Effector memory CD4-positive, alpha-beta T cell (primary cell): ENCODE results near the gene ZNF423.
"Not testable (repeated sequence)": the region's sequence is repeated elsewhere in the genome, so short reads cannot be mapped to it uniquely, and the experiment has no call there.

Experiments
- DNase-seq, 3 donors: peaks; one replicate each; pipeline ENCODE4 v3.0.0-alpha.2; 2020
- H3K27ac ChIP-seq: 2 replicates; pipeline ENCODE4 v1.7.0; 2013; ENCODE audit warnings: mild to moderate bottlenecking, low read length, moderate library complexity; ENCODE audit not compliant: insufficient read depth, poor library complexity, severe bottlenecking
- H3K27me3 ChIP-seq: replicated peaks from 2 replicates; pipeline ENCODE4 v1.7.0; 2013; ENCODE audit warnings: mild to moderate bottlenecking, low read length; ENCODE audit not compliant: insufficient read depth, control insufficient read depth, poor library complexity, severe bottlenecking
- H3K36me3 ChIP-seq: 2 replicates; pipeline ENCODE4 v1.7.0; 2013; ENCODE audit warnings: mild to moderate bottlenecking, low read length, moderate library complexity; ENCODE audit not compliant: control insufficient read depth, insufficient read depth
- H3K4me1 ChIP-seq: 2 replicates; pipeline ENCODE4 v1.7.0; 2013; ENCODE audit warnings: low read length, mild to moderate bottlenecking; ENCODE audit not compliant: control insufficient read depth, insufficient read depth, poor library complexity, severe bottlenecking
- H3K4me3 ChIP-seq: 2 replicates; pipeline ENCODE4 v1.7.0; 2013; ENCODE audit warnings: low read length, low read depth, mild to moderate bottlenecking; ENCODE audit not compliant: insufficient read depth, poor library complexity, severe bottlenecking
- H3K9me3 ChIP-seq: 2 replicates; pipeline ENCODE4 v1.7.0; 2013; ENCODE audit warnings: mild to moderate bottlenecking, low read length, moderate library complexity; ENCODE audit not compliant: control insufficient read depth

ZNF423 gene

GRCh38 chr16:49574826-49575225 lies 281.1 kb downstream of the ZNF423 start:
- H3K4me3 ChIP-seq = no peak overlapping the region
- H3K36me3 ChIP-seq = no peaks in the 10 kb centered on the region
- no peaks in the 10 kb centered on the region for H3K9me3 ChIP-seq
- no peak for DNase-seq
- no peaks in the 10 kb centered on the region for H3K4me1 ChIP-seq
- no peak overlapping the region for H3K27ac ChIP-seq
- H3K27me3 ChIP-seq = no peaks in the 10 kb centered on the region

- Histone ChIP-seq H3K4me1 (no peaks in the 10 kb centered on the region), H3K4me3 (no peak overlapping the region), H3K27ac (no peak overlapping the region), H3K36me3 (no peaks in the 10 kb centered on the region), H3K9me3 (no peaks in the 10 kb centered on the region), H3K27me3 (no peaks in the 10 kb centered on the region)
- no peak for DNase-seq
Observed at GRCh38 chr16:49567950-49568349, 288.0 kb downstream of the ZNF423 start.

GRCh38 chr16:49566432-49566831 lies 289.5 kb downstream of the ZNF423 start:
- Histone ChIP-seq H3K27ac (no peak overlapping the region), H3K36me3 (no peaks in the 10 kb centered on the region), H3K27me3 (no peaks in the 10 kb centered on the region), H3K4me3 (no peak overlapping the region), H3K9me3 (no peaks in the 10 kb centered on the region), H3K4me1 (no peaks in the 10 kb centered on the region)
- no peak for DNase-seq

- Histone ChIP-seq H3K27ac (no peak overlapping the region), H3K4me1 (no peaks in the 10 kb centered on the region)
Observed at GRCh38 chr16:49564496-49565229, 291.2 kb downstream of the ZNF423 start.

GRCh38 chr16:49563666-49564065 lies 292.2 kb downstream of the ZNF423 start:
- Histone ChIP-seq H3K27me3 (no peaks in the 10 kb centered on the region), H3K4me3 (no peak overlapping the region), H3K36me3 (no peaks in the 10 kb centered on the region), H3K4me1 (no peaks in the 10 kb centered on the region), H3K27ac (no peak overlapping the region), H3K9me3 (no peaks in the 10 kb centered on the region)
- DNase-seq = no peak

More at GRCh38 chr16:49564496-49565229, 291.2 kb downstream of the ZNF423 start:
- H3K4me3 ChIP-seq = no peak overlapping the region
- H3K9me3 ChIP-seq = no peaks in the 10 kb centered on the region
- DNase-seq = no peak
- no peaks in the 10 kb centered on the region for H3K27me3 ChIP-seq
- no peaks in the 10 kb centered on the region for H3K36me3 ChIP-seq

DNA sequence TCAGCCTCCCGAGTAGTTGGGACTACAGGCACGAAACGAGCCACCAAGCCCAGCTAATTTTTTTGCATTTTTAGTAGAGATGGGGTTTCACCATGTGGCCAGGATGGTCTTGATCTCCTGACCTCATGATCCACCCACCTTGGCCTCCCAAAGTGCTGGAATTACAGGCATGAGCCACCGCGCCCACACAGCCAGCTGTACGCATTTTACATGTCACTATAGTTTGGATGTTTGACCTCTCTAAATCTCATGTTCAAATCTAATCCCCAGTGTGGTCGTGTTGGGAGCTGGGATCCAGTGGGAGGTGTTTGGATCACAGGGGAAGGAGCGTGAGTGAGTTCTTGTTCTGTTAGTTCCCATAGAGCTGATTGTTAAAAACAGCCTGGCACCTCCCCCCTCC lies 293.0 kb downstream of the ZNF423 start:
- not testable (repeated sequence) for H3K27me3 ChIP-seq, DNase-seq, H3K4me3 ChIP-seq, H3K36me3 ChIP-seq, H3K27ac ChIP-seq, H3K9me3 ChIP-seq, H3K4me1 ChIP-seq

DNA sequence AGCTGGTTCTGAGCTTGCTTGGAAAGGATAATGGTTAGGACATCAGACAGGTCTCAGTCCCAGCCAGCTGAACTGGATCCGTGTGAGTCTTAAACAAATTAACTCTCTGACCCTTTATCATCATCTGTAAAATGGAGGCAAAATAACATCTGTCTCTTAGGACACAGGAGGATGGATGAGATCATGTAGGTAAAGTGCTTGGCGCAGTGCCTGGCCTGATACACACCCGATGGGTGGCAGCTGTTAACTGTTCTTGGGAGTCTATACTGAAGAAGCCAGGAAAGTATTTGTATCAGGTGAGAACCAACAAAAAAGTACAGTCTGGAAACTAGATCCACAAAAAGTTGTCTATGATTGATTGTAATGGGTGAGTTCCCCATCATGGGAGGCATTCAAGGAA lies 293.7 kb downstream of the ZNF423 start:
- no peaks in the 10 kb centered on the region for H3K27me3 ChIP-seq
- no peaks in the 10 kb centered on the region for H3K9me3 ChIP-seq
- H3K27ac ChIP-seq = no peak overlapping the region
- H3K36me3 ChIP-seq = no peaks in the 10 kb centered on the region
- H3K4me1 ChIP-seq = no peaks in the 10 kb centered on the region
- no peak overlapping the region for H3K4me3 ChIP-seq
- DNase-seq = no peak

GRCh38 chr16:49560004-49560830 lies 295.7 kb downstream of the ZNF423 start:
- no peaks in the 10 kb centered on the region for H3K27me3 ChIP-seq
- no peaks in the 10 kb centered on the region for H3K4me1 ChIP-seq
- H3K27ac ChIP-seq = no peak overlapping the region
- no peaks in the 10 kb centered on the region for H3K36me3 ChIP-seq
- no peak overlapping the region for H3K4me3 ChIP-seq
- no peak for DNase-seq
- H3K9me3 ChIP-seq = no peaks in the 10 kb centered on the region

- DNase-seq = no peak
- Histone ChIP-seq H3K9me3 (no peaks in the 10 kb centered on the region), H3K27ac (no peak overlapping the region), H3K4me3 (no peak overlapping the region), H3K27me3 (no peaks in the 10 kb centered on the region), H3K4me1 (no peaks in the 10 kb centered on the region), H3K36me3 (no peaks in the 10 kb centered on the region)
Observed at GRCh38 chr16:49559242-49559641, 296.7 kb downstream of the ZNF423 start.

- no peaks in the 10 kb centered on the region for H3K36me3 ChIP-seq
- H3K4me3 ChIP-seq = no peak overlapping the region
- H3K9me3 ChIP-seq = no peaks in the 10 kb centered on the region
- no peaks in the 10 kb centered on the region for H3K27me3 ChIP-seq
- H3K27ac ChIP-seq = no peak overlapping the region
- DNase-seq = no peak
- H3K4me1 ChIP-seq = no peaks in the 10 kb centered on the region
Observed at GRCh38 chr16:49558451-49558850, 297.5 kb downstream of the ZNF423 start.
